GM19025 (cell line): ENCODE measurements around the gene SNAI3.

ENCODE experiments used
- ATAC-seq: cut with Tn5 transposase; IDR thresholded peaks from one replicate; pipeline ENCODE4 v1.9.1; 2021; ENCODE audit warnings: mild to moderate bottlenecking, low read depth, moderate library complexity; ENCODE audit not compliant: unreplicated experiment

Gene SNAI3

DNA sequence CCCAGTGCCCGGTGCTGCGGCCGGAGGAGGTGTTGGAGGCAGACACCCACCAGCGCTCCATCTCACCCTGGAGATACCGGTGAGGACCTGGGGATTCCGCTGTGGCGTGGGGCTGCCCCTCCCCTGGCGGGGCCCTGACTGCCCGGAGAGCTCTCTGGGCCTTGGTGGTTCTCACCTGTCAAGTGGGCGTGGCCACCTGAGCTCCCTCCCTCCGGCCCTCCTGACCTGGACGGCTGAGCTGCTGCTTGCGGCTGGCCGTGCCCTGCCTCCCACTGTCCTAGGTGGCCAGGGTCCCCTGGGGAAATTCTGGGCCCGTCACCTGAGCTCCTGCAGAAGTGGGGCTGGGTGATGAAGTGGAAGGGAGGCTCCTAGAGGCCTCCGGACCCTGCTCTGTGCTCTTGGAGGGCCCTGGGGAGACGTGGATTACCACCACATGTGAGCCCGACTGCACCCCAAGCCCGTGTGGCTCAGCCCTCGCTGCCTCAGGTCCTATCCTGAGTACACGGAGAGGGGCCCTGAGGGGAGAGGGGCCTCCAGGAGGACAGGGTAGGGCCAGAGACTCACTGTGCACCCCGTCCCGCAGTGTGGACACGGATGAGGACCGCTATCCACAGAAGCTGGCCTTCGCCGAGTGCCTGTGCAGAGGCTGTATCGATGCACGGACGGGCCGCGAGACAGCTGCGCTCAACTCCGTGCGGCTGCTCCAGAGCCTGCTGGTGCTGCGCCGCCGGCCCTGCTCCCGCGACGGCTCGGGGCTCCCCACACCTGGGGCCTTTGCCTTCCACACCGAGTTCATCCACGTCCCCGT is 46.9 kb downstream of the SNAI3 start:
- ATAC-seq: no peak

DNA sequence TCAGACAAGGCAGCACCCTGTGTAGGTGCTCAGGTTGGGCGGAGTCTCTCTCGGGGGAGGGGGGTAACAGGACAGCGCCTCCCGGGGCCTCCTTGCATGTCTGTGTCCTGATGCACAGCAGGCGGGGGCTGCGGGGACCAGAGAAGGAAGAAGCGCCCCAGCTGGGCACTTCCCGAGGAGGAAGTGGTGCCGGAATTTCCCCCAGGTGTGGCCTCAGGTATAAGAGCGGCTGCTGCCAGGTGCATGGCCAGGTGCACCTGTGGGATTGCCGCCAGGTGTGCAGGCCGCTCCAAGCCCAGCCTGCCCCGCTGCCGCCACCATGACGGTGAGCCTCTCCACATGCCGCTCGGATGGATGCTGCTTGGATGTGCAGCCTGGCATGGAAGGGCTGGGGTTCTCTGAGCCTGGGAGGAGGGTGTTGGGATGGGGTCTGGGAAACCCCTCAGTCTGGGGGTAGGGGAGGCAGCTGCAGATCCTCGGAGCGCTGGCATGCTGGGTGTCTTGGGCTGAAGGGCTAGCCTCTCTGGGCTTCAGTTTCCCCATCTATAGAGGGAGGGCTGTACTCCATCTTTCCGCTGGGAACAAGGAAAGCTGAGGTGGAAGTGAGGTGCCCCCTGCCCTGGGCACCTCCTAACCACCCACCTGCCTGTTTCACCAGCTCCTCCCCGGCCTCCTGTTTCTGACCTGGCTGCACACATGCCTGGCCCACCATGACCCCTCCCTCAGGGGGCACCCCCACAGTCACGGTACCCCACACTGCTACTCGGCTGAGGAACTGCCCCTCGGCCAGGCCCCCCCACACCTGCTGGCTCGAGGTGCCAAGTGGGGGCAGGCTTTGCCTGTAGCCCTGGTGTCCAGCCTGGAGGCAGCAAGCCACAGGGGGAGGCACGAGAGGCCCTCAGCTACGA is 47.7 kb downstream of the SNAI3 start, which contains the start of gene IL17C:
IL17C (plus strand) TSS at position 250 of the 908 bp plus-strand sequence; CDS start at position 320, 70 bp downstream.
- ATAC-seq: no peak

DNA sequence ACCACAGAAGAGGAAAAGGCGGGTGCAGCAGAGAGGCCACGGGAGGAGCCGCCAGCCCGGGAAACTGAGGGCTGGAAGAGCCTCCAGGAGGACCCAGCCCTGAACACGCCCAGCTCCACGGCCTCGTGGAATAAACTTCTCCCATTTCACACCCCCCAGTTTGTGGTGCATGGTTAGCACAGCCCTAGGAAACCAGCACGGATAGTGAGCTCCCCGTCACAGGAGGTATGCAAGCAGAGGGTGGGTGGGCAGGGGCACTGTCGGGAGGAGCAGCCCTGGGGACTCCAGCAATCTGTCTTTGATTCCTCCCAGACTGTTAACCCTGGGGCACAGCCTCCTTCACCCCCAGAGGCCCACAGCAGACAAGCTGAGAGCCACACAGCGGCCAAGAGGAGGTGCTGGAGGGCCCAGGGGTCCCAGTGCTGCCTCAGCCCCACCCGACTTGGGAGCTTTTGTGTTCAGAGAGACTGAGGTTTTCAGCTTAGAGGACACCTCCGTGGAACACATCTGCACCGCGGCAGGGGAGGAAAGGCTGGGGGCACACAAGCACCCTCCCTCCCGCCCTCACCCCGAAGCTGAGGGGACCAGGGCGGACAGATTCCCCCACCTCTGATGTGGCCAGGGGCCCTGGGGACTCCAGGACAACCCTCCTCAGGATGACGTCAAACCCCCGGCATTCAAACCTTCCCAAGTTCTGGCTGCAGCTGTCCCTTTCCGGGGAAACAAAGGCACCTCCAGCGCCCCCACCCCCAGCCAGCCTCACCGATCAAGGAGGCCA is 49.6 kb downstream of the SNAI3 start:
- ATAC-seq: no peak

DNA sequence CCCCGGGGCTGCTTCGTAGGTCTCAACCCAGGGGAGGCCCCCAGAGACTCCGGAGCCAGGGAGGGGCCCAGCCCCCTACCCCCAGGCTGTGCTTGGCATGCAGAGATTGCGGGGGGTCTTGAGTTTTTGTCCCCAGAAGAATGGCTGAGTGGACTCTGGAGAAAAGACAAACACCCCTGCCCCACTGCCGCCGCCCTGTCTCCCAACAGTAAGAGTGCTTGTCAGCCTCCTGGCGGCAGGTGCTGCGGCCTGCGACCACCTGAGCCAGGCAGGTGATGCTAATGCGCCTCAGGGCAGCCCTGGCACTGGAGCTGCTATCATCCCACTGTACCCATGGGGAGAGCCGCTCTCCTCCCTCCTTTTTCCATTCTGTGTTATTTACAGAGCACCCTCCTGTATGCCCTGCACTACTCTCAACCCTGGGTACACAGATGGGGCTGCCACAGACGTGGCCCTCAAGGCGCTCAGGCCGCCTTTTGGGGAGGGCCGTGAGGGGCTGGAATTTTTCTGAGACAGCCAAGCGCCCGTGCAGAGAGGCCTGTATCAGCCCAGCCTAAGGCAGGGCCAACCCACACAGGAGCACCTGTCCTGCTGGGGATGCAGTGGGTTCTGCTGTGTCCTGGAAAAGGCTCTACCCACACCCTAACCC is 50.5 kb downstream of the SNAI3 start:
- no peak for ATAC-seq

DNA sequence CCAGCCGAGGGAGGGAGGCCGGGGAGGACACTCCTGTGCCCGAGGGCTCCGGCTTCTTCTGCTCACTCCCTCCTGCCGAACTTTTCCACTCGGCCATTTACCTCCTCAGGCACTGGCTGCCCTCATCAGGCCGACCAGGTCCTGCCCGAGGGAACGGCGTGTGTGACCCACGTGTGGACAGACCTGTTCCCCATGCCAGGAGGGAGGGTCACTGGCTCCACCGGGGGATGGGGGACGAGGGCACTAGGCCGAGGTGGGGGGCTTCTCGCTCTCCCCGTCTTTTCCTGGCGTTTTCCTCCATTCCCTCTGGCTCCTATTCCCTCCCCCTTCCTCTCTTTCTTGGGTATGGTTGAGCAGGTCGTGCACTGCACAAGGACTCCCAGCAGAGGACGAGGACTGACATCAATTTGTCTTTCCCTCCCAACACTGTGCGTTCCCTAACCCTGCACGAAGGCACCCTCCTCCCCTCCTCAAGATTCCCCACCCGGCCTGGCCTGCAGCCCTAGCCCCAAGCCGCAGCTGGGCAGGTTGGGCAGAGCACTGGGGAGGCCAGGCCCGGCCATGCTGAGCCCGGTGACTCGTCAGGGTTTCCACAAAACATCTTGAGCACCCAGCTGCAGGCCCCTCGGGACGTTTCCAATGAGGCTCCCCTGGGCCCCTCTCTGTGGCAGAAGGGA is 51.2 kb downstream of the SNAI3 start:
- ATAC-seq: no peak

DNA sequence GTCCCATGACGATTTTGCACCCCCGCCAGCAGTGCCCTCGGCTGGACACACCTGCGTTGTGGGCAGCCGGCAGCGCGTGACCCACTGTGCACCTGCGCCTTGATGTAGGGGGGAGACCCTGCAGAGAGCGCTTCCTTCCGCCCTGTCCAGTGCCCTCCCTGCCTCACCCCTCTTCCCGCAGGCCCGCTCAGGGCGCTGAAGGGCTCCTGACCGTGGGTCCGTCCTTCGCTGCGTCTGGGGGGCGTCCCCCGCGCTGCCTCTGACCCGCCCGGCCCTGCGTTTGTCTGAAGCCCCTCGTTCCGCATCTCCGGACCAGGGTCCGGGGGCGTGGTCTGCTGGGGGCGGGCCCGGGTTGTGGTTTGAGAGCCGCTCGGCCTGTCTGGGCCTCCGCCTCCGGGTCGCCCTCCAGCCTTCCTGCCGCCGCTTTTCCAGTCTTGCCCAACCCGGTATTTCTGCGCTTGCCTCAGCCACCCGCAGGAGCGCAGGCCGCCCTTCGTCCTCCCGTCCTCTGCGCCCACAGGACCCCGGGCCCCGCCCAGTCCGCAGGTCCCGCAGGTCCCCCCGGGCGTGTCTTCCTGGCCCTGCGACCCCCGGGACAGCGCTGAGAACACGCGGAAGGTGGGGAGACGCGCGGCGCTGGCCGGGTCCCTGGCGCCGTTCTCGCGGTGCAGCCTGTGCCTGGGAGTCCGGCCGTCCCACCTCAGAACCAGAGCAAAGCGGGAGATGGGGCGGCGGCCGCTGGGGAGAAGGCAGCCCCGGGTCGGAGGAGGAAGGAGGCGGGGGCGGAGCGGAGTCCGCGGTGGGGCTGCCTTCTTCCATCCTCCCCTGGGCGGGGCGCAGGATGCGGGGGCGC is 51.9 kb downstream of the SNAI3 start:
- peak; percentile 41 for ATAC-seq

DNA sequence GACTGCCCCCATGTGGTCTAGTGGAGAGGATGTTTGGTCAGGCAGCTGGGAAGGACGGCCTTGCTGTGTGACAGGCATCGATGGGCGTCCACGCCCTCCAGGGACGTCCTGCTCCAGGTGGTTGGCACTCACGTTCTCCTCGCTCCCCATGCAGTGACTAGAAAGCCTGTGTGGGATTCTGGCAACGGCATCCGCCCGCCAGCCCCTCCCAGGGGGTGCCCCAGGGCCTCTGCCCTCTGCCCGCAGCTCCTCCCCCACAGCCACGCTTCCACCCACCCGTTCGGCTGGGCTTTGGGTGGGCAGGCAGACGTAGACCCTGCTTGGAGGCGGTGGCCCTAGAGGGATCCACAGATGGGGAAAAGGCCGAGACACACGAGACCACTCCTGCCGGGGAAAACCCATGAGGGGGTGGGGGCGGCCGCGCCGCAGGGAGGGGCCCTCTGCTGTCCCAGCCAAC is 52.6 kb downstream of the SNAI3 start:
- ATAC-seq: peak; percentile 19

DNA sequence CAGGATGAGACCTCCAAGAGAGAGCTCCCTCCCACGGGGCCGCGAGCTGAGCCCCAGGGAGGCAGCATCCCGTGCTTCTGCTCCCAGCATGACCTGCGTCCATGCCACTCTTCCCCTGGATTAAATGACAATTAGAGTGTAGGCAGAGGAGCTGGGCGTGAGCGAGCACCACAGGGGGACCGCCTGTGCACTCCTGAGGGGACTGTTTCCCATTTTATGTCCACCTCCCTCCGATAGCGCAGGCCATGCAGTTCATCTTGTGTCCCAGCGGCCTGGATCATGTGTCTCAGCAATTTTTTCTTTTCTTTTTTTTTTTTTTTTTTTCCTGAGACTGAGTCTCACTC is 53.7 kb downstream of the SNAI3 start:
- ATAC-seq: no peak

DNA sequence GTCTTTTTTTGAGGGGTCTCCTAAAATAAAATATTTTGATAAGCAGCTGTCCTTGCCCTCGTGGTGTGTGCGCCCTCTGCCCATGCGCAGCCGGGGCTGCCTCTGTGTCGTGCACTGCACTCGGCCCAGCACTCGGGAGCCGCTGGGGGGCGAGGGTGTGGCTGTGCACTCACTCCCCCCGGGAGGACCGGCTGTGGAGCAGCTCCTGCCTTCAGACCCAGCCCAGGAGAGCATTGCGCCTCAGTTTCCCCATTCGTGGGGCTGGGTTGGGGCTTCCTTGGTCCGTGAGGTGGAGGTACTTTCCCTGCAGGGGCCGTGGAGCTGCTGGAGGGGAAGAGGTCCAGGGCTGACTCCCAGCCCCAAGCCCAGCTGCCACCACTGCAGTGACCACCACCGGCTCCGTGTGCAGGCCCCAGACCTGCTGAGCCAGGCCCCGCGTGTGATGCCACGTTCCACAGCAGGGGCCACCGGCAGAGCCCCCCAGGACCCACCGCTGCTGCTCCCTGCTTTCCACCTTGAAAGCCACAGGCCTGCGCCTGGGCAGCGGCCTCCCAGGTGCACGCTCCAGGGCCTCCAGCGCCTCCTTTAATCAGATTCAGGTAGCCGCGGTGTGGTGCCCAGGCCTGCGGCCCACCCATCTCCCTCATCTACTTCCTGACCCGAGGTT is 54.3 kb downstream of the SNAI3 start:
- no peak for ATAC-seq

DNA sequence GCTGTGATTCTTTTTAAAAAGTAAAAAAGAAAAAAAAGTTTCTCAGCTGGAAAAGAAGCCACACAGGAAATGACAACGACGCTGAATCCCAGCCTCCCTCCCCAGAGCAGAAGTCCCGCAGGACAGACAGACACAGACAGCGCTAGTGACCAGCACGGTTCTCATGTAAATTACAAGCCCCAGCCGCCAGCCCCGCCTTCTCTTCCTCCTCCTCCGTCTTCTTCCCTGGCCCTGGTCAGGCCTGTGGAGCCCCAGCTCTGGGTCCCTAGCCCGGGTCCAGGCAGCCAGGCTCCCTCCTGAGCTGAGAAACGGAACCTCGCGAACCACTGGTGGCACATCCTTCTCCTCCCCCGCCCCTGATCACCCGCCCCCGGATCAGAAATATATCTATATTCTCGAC is 54.9 kb downstream of the SNAI3 start:
- no peak for ATAC-seq

DNA sequence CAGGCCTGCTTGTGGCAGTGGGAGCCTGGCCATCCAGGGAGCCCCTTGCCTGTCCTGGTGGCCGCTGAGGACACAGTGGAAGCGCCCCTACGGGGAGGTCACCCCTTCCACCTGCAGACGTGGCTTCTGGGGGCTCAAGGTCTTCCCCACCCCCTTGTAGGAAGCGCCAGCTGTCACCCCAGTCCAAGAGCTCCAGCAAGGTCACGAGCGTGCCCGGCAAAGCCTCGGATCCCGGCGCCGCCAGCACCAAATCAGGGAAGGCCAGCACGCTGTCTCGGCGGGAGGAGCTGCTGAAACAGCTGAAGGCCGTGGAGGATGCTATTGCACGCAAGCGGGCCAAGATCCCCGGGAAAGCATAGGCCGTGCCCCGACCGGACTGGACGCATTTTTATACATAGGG is 55.4 kb downstream of the SNAI3 start:
- ATAC-seq: no peak

DNA sequence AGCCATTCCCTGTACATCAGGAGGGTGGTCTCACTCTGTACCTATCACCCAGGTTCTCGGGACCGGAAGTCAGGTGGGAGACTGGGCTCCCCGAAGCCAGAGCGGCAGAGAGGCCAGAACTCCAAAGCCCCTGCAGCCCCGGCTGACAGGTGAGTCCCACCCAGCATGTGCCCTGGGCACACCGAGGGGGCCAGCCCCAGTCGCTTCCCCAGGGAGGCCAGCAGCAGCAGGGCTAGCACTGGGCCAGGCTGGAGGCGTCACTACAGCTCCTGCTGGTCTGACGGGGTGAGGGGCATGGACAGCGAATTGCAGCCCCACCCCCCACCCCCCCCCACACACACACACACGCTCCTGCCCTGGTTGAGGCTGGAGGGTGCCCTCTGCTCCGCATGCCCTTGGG is 55.9 kb downstream of the SNAI3 start:
- ATAC-seq: no peak

DNA sequence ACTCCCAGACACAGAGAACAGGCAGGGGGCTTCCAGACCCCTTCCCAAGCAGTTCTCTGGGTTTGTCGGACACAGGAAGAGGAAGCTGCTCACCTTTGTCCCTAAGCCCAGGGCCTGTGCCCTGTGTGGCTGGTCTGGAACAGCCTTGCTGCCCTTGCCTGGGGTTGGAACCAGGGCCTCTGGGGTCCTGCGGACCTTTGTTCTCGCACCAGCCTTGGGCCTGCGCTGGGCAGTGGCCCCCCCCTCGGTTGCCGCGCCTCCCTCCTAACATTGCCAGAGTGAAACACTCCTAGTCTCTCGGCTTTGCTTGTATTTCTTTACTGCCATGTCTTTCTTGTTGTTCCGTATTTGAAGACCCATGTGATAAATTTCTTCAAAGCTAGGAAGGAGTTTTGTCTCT is 56.5 kb downstream of the SNAI3 start:
- ATAC-seq: no peak

DNA sequence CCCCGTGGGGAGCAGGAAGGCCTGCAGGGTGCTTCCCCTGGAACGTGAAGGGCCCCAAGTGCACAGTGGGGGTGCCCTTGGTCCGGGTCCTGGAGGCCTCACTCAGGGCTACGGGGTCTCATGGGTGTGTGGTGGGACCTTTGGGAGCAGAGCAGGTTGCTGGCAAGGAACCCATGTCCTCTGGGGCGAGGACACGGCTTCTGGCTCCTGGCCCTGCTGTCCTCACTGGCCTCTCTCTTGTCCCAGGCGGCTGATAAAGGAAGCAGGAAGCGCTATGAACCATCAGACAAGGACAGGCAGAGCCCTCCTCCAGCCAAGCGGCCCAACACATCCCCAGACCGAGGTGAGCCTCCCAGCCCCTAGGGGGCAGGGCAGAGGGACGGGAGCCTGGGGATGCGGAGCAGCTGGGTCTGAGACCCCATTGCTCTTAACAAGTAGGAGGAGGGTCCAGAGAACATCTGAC is 57.8 kb downstream of the SNAI3 start:
- ATAC-seq: no peak
